Chondrocyte (in vitro differentiated cells): ENCODE measurements around the gene PDZRN4. TPM values are rescaled to one million over a fixed set of nuclear protein-coding genes. Genes with fewer than 3 reads are reported as not detected.
"Not testable (repeated sequence)": the region's sequence is repeated elsewhere in the genome, so short reads cannot be mapped to it uniquely, and the experiment has no call there.

ENCODE experiments used
- DNase-seq: peaks from one replicate; pipeline ENCODE4 v3.0.0; 2021; ENCODE audit warnings: mixed read lengths, low spot score
- H3K27ac Mint-ChIP-seq: one replicate; pipeline ENCODE4 v1.8.0; 2021; ENCODE audit warnings: mild to moderate bottlenecking, moderate library complexity, mixed read lengths; ENCODE audit not compliant: unreplicated experiment
- H3K27me3 Mint-ChIP-seq: 2 replicates; pipeline ENCODE4 v1.8.0; 2021; ENCODE audit warnings: low read depth, mixed read lengths
- H3K36me3 Mint-ChIP-seq: 2 replicates; pipeline ENCODE4 v1.8.0; 2021; ENCODE audit warnings: low read depth, mixed read lengths
- H3K4me1 Mint-ChIP-seq: 2 replicates; pipeline ENCODE4 v1.8.0; 2021; ENCODE audit warnings: low read depth, mild to moderate bottlenecking, mixed read lengths
- H3K4me3 Mint-ChIP-seq: one replicate; pipeline ENCODE4 v1.8.0; 2021; ENCODE audit warnings: mild to moderate bottlenecking, moderate library complexity, mixed read lengths; ENCODE audit not compliant: unreplicated experiment
- H3K9me3 Mint-ChIP-seq: 2 replicates; pipeline ENCODE4 v1.8.0; 2021; ENCODE audit warnings: low read depth, mixed read lengths
- total RNA-seq: library from RNA; stranded (reverse); gene quantifications from 3 replicates; pipeline ENCODE4 v1.2.1, GENCODE V29; 2021
- TF ChIP-seq, protein P1 (sequence below): fragments of 200-600 bp; sonication (generic); IDR thresholded peaks from 2 replicates; pipeline ENCODE4 v1.5.0; 2021; ENCODE audit warnings: antibody characterized with exemption, mild to moderate bottlenecking, moderate library complexity

PDZRN4 gene
- total RNA-seq, 1 donor from 2014 or later, result 0.25 TPM

DNA sequence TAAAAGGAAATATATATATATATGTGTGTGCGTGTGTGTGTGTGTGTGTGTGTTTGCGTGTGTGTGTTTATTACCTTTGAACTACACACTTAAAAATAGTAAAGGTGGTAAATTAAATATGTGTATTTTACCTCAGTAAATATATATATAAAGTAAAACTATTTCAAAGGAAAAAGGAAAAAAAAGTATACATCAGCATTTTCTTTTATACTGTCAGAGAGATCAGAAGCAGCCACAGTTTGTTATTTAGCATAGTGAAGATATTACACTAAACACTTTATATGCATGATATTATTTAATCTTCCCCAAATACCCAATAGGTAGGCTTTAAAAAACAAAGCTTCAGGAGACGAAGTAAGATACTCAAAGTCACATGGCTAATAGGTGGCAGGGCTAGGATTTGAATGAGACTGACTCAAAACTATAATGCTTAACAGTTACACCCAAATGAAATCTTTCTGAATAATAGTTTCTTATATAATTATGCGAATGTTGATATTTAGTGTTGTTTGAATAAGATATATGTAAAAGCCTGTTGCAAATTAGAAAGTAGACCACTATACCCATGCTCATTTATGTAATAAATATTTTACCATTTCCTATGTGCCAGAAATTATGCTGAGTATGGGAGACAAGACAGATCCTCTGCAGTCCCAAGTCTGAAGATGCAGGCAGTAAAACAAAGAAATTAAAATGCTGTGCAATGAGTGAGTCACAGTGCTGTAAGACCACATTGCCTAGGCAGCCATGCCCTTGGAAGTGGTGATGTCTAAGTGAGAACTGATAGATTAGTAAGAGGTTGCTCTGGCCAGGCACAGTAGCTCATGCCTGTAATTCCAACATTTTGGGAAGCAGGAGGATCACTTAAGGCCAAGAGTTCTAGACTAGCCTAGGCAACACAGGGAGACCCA lies 66.1 kb downstream of the PDZRN4 start:
- H3K36me3 Mint-ChIP-seq, result no peaks in the 10 kb centered on the region
- H3K27me3 Mint-ChIP-seq, result peaks cover 4% of the 10 kb centered on the region
- H3K9me3 Mint-ChIP-seq, result peaks cover 9% of the 10 kb centered on the region
- no peak overlapping the region for H3K4me3 Mint-ChIP-seq
- no peaks in the 10 kb centered on the region for H3K4me1 Mint-ChIP-seq
- TF ChIP-seq, protein P1, sequence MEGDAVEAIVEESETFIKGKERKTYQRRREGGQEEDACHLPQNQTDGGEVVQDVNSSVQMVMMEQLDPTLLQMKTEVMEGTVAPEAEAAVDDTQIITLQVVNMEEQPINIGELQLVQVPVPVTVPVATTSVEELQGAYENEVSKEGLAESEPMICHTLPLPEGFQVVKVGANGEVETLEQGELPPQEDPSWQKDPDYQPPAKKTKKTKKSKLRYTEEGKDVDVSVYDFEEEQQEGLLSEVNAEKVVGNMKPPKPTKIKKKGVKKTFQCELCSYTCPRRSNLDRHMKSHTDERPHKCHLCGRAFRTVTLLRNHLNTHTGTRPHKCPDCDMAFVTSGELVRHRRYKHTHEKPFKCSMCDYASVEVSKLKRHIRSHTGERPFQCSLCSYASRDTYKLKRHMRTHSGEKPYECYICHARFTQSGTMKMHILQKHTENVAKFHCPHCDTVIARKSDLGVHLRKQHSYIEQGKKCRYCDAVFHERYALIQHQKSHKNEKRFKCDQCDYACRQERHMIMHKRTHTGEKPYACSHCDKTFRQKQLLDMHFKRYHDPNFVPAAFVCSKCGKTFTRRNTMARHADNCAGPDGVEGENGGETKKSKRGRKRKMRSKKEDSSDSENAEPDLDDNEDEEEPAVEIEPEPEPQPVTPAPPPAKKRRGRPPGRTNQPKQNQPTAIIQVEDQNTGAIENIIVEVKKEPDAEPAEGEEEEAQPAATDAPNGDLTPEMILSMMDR, result no peak
- no peak for DNase-seq
- no peak overlapping the region for H3K27ac Mint-ChIP-seq

DNA sequence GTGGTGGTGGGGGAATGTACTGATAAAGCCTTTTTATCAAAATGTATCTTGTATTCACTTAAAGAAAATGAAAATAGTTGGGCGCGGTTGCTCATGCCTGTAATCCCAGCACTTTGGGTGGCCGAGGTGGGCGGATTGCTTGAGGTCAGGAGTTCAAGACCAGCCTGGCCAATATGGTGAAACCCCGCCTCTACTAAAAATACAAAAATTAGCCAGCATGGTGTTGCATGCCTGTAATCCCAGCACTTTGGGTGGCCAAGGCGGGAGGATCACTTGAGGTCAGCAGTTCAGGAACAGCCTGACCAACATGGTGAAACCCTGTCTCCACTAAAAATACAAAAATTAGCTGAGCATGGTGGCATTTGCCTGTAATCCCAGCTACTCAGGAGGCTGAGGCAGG lies 75.1 kb downstream of the PDZRN4 start:
- H3K4me1 Mint-ChIP-seq, H3K27me3 Mint-ChIP-seq, H3K27ac Mint-ChIP-seq, DNase-seq, H3K4me3 Mint-ChIP-seq, H3K36me3 Mint-ChIP-seq, H3K9me3 Mint-ChIP-seq: not testable (repeated sequence)

DNA sequence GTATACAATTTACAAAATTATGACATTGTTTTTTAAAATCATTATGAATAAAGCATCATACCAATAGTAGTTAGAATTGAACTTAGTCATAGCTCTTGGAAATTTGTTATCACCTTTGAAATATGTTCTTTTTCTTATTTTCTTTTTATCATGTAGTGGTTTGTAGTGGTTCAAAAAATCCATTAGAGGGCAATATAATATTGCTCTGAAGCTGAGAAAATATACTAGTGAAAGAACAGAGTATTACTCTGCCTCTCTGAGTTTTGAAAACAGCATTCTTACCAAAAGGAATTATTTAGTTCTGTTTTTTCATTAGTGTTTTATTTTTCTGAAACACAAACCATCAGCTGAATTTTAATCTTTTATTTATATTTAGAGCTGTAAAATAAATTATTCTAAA lies 76.2 kb downstream of the PDZRN4 start:
- Mint-ChIP-seq H3K27ac (no peak overlapping the region), H3K4me1 (peaks cover 5% of the 10 kb centered on the region), H3K4me3 (no peak overlapping the region), H3K36me3 (no peaks in the 10 kb centered on the region), H3K9me3 (no peaks in the 10 kb centered on the region), H3K27me3 (peaks cover 1% of the 10 kb centered on the region)
- TF ChIP-seq, protein P1, result peak; percentile 83
- DNase-seq, result no peak

DNA sequence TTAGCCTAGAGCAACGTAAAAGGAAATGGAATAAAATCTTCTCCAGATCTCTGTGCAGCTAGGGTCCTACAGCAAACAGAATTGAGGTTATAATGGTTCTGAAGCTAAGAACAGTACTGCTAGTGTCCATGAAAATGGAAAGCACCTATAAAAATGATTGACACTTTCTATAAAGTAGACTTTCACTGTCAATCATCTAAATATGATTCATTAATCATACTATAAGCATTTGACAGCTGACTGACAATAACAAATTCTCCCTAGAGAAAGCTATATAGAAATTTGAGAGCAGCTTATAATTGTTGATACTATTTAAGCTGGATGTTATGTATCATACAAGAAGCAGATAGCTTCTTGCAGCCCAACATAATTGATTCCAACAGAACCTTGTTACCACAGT lies 80.9 kb downstream of the PDZRN4 start:
- Mint-ChIP-seq H3K4me1 (peaks cover 5% of the 10 kb centered on the region), H3K36me3 (no peaks in the 10 kb centered on the region), H3K27ac (no peak overlapping the region)

DNA sequence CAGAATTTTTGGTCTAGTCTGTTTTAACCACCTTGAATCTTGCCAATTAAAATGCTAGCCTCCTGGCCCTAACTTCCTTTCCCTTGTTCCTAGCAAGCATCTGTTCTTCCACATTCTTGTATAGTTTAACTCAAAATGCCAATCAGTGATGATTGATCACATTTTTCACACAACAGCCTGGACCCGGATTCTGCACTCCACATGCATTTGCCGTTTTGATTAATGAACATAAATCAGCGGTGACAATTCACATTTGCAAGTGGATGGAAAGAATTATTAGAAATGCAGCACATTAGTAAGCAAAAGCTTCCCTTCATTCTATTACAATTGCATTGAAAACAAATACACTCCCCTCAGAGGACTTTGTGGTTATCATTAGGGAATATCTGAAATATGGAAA lies 83.4 kb downstream of the PDZRN4 start:
- DNase-seq, result no peak

More for the DNA sequence above, 80.9 kb downstream of the PDZRN4 start:
- DNase-seq, result no peak
- no peaks in the 10 kb centered on the region for H3K9me3 Mint-ChIP-seq
- no peak overlapping the region for H3K4me3 Mint-ChIP-seq
- TF ChIP-seq, protein P1, result no peak
- H3K27me3 Mint-ChIP-seq, result peaks cover 1% of the 10 kb centered on the region

More for the DNA sequence above, 83.4 kb downstream of the PDZRN4 start:
- Mint-ChIP-seq H3K9me3 (no peaks in the 10 kb centered on the region), H3K27me3 (peaks cover 1% of the 10 kb centered on the region), H3K27ac (no peak overlapping the region), H3K4me3 (no peak overlapping the region), H3K36me3 (no peaks in the 10 kb centered on the region), H3K4me1 (peaks cover 5% of the 10 kb centered on the region)
- TF ChIP-seq, protein P1, result no peak
